Measurements from ENCODE around the gene PTER. TPM values are rescaled to one million over a fixed set of nuclear protein-coding genes. Genes with fewer than 3 reads are reported as not detected.

Gene PTER
- total RNA-seq, 2 experiments from 2014 or later = 8.2 to 9.7 TPM

GRCh38 chr10:16423599-16423998 lies 13.2 kb upstream of the PTER start:
- no peaks in the 10 kb centered on the region for H3K4me1 ChIP-seq (ENCODE audit: insufficient read depth, low read length)
- no peaks in the 10 kb centered on the region for H3K36me3 ChIP-seq (ENCODE audit: insufficient read depth, low read length)
- no peaks in the 10 kb centered on the region for H3K4me1 Mint-ChIP-seq (ENCODE audit: low read depth)
- intact Hi-C loops (cut with DNase I, micrococcal nuclease) = no loop called here
- CTCF ChIA-PET = no interaction called here
- no peaks in the 10 kb centered on the region for H3K27me3 ChIP-seq (ENCODE audit: control insufficient read depth in 1 of 2, insufficient read depth in 2 of 2, low read length in 2 of 2)
- H3K4me3 Mint-ChIP-seq = no peak overlapping the region
- peaks cover 25% of the 10 kb centered on the region for H3K27me3 Mint-ChIP-seq
- no peaks in the 10 kb centered on the region for H3K9me3 Mint-ChIP-seq
- no peak overlapping the region for H3K27ac ChIP-seq (ENCODE audit: low read depth in 1 of 2, low read length in 2 of 2)
- H3K9me3 ChIP-seq (ENCODE audit: control insufficient read depth in 1 of 2, insufficient read depth in 1 of 2, low read length in 2 of 2) = no peaks in the 10 kb centered on the region
- POLR2A ChIA-PET = no interaction called here
- ATAC-seq (ENCODE audit: poor library complexity) (no peak), DNase-seq (no peak)
- H3K36me3 Mint-ChIP-seq (ENCODE audit: low read depth) = no peaks in the 10 kb centered on the region
- no peak for TF ChIP-seq CTCF (IDR thresholded peaks at IDR 0.05)
- no peak overlapping the region for H3K4me3 ChIP-seq (ENCODE audit: low read length)
- no peak overlapping the region for H3K27ac Mint-ChIP-seq

- no peaks in the 10 kb centered on the region for H3K27me3 ChIP-seq (ENCODE audit: control insufficient read depth in 1 of 2, insufficient read depth in 2 of 2, low read length in 2 of 2)
- no peak for ATAC-seq (ENCODE audit: poor library complexity)
- H3K27me3 Mint-ChIP-seq = peaks cover 9% of the 10 kb centered on the region
- no peaks in the 10 kb centered on the region for H3K4me1 ChIP-seq (ENCODE audit: insufficient read depth, low read length)
- no peak overlapping the region for H3K27ac ChIP-seq (ENCODE audit: low read depth in 1 of 2, low read length in 2 of 2)
- H3K4me3 Mint-ChIP-seq = no peak overlapping the region
- H3K4me1 Mint-ChIP-seq (ENCODE audit: low read depth) = no peaks in the 10 kb centered on the region
- no peak for TF ChIP-seq CTCF (IDR thresholded peaks at IDR 0.05)
- no peak overlapping the region for H3K27ac Mint-ChIP-seq
- DNase-seq = no peak
- no peaks in the 10 kb centered on the region for H3K36me3 ChIP-seq (ENCODE audit: insufficient read depth, low read length)
- CTCF ChIA-PET = no interaction called here
- intact Hi-C loops (cut with DNase I, micrococcal nuclease) = no loop called here
- H3K4me3 ChIP-seq (ENCODE audit: low read length) = no peak overlapping the region
- no peaks in the 10 kb centered on the region for H3K9me3 Mint-ChIP-seq
- POLR2A ChIA-PET = no interaction called here
- H3K36me3 Mint-ChIP-seq (ENCODE audit: low read depth) = no peaks in the 10 kb centered on the region
- H3K9me3 ChIP-seq (ENCODE audit: control insufficient read depth in 1 of 2, insufficient read depth in 1 of 2, low read length in 2 of 2) = no peaks in the 10 kb centered on the region
Observed at GRCh38 chr10:16425449-16425848, 11.4 kb upstream of the PTER start.

- ChIA-PET POLR2A (no interaction called here), CTCF (no interaction called here)
- peaks cover 5% of the 10 kb centered on the region for H3K27me3 Mint-ChIP-seq
- no peaks in the 10 kb centered on the region for H3K36me3 Mint-ChIP-seq (ENCODE audit: low read depth)
- Histone ChIP-seq H3K27me3 (ENCODE audit: control insufficient read depth in 1 of 2, insufficient read depth in 2 of 2, low read length in 2 of 2) (no peaks in the 10 kb centered on the region), H3K4me1 (ENCODE audit: insufficient read depth, low read length) (no peaks in the 10 kb centered on the region), H3K4me3 (ENCODE audit: low read length) (no peak overlapping the region), H3K36me3 (ENCODE audit: insufficient read depth, low read length) (no peaks in the 10 kb centered on the region), H3K9me3 (ENCODE audit: control insufficient read depth in 1 of 2, insufficient read depth in 1 of 2, low read length in 2 of 2) (no peaks in the 10 kb centered on the region), H3K27ac (ENCODE audit: low read depth in 1 of 2, low read length in 2 of 2) (no peak overlapping the region)
- no peak for TF ChIP-seq CTCF (IDR thresholded peaks at IDR 0.05)
- no peak overlapping the region for H3K4me3 Mint-ChIP-seq
- H3K4me1 Mint-ChIP-seq (ENCODE audit: low read depth) = no peaks in the 10 kb centered on the region
- no peak overlapping the region for H3K27ac Mint-ChIP-seq
- ATAC-seq (ENCODE audit: poor library complexity) = no peak
- DNase-seq = no peak
- H3K9me3 Mint-ChIP-seq = no peaks in the 10 kb centered on the region
- intact Hi-C loops (cut with DNase I, micrococcal nuclease) = no loop called here
Observed at GRCh38 chr10:16429539-16429938, 7.3 kb upstream of the PTER start.

Data from CD4-positive, alpha-beta T cell (primary cell).